ENCODE measurements around the gene TRIP12.
"Not testable (repeated sequence)": the region's sequence is repeated elsewhere in the genome, so short reads cannot be mapped to it uniquely, and the experiment has no call there.

TRIP12 gene

GRCh38 chr2:229900514-229900913, 21.3 kb downstream of the TRIP12 start:
- not testable (repeated sequence) for H3K36me3 Mint-ChIP-seq, H3K4me3 Mint-ChIP-seq, H3K27ac Mint-ChIP-seq, H3K27me3 Mint-ChIP-seq, H3K9me3 Mint-ChIP-seq
- peaks cover 77% of the 10 kb centered on the region for H3K4me1 Mint-ChIP-seq

- Mint-ChIP-seq H3K36me3 (peaks cover 10% of the 10 kb centered on the region), H3K4me1 (peaks cover 77% of the 10 kb centered on the region), H3K4me3 (no peak overlapping the region), H3K9me3 (no peaks in the 10 kb centered on the region), H3K27ac (no peak overlapping the region), H3K27me3 (no peaks in the 10 kb centered on the region)
Observed at GRCh38 chr2:229900012-229900411, 21.8 kb downstream of the TRIP12 start.

GRCh38 chr2:229899604-229900003, 22.2 kb downstream of the TRIP12 start:
- H3K4me3 Mint-ChIP-seq = no peak overlapping the region
- H3K9me3 Mint-ChIP-seq = no peaks in the 10 kb centered on the region
- peaks cover 10% of the 10 kb centered on the region for H3K36me3 Mint-ChIP-seq
- no peaks in the 10 kb centered on the region for H3K27me3 Mint-ChIP-seq
- peaks cover 80% of the 10 kb centered on the region for H3K4me1 Mint-ChIP-seq
- H3K27ac Mint-ChIP-seq = no peak overlapping the region

GRCh38 chr2:229896857-229897256, 25.0 kb downstream of the TRIP12 start:
- Mint-ChIP-seq H3K4me1 (peaks cover 85% of the 10 kb centered on the region), H3K27me3 (no peaks in the 10 kb centered on the region), H3K9me3 (no peaks in the 10 kb centered on the region), H3K4me3 (peak overlapping the region; percentile 23), H3K36me3 (peaks cover 9% of the 10 kb centered on the region), H3K27ac (peak overlapping the region; percentile 46)

- no peaks in the 10 kb centered on the region for H3K9me3 Mint-ChIP-seq
- H3K4me3 Mint-ChIP-seq = no peak overlapping the region
- peaks cover 74% of the 10 kb centered on the region for H3K4me1 Mint-ChIP-seq
- H3K36me3 Mint-ChIP-seq = peaks cover 16% of the 10 kb centered on the region
- H3K27me3 Mint-ChIP-seq = no peaks in the 10 kb centered on the region
- H3K27ac Mint-ChIP-seq = peak overlapping the region; percentile 76
Observed at GRCh38 chr2:229889023-229889422, 32.8 kb downstream of the TRIP12 start.

- Mint-ChIP-seq H3K4me3 (peak overlapping the region; percentile 11), H3K9me3 (no peaks in the 10 kb centered on the region), H3K27me3 (no peaks in the 10 kb centered on the region), H3K4me1 (peaks cover 73% of the 10 kb centered on the region), H3K36me3 (peaks cover 12% of the 10 kb centered on the region), H3K27ac (peak overlapping the region; percentile 12)
Observed at GRCh38 chr2:229888031-229888430, 33.8 kb downstream of the TRIP12 start.

- no peaks in the 10 kb centered on the region for H3K27me3 Mint-ChIP-seq
- H3K4me3 Mint-ChIP-seq = no peak overlapping the region
- no peak overlapping the region for H3K27ac Mint-ChIP-seq
- no peaks in the 10 kb centered on the region for H3K9me3 Mint-ChIP-seq
- peaks cover 74% of the 10 kb centered on the region for H3K4me1 Mint-ChIP-seq
- H3K36me3 Mint-ChIP-seq = peaks cover 12% of the 10 kb centered on the region
Observed at GRCh38 chr2:229887441-229887840, 34.4 kb downstream of the TRIP12 start.

GRCh38 chr2:229884775-229885699, 36.8 kb downstream of the TRIP12 start:
- Mint-ChIP-seq H3K27me3 (no peaks in the 10 kb centered on the region), H3K9me3 (no peaks in the 10 kb centered on the region), H3K4me1 (peaks cover 69% of the 10 kb centered on the region), H3K4me3 (no peak overlapping the region), H3K36me3 (peaks cover 8% of the 10 kb centered on the region), H3K27ac (no peak overlapping the region)

- H3K27ac Mint-ChIP-seq = no peak overlapping the region
Observed at GRCh38 chr2:229882583-229882982, 39.2 kb downstream of the TRIP12 start.

GRCh38 chr2:229880892-229881586, 40.8 kb downstream of the TRIP12 start:
- Mint-ChIP-seq H3K27me3 (no peaks in the 10 kb centered on the region), H3K4me3 (no peak overlapping the region), H3K4me1 (peaks cover 42% of the 10 kb centered on the region), H3K9me3 (no peaks in the 10 kb centered on the region), H3K36me3 (peaks cover 10% of the 10 kb centered on the region), H3K27ac (no peak overlapping the region)

More at GRCh38 chr2:229882583-229882982, 39.2 kb downstream of the TRIP12 start:
- Mint-ChIP-seq H3K4me1 (peaks cover 45% of the 10 kb centered on the region), H3K36me3 (peaks cover 12% of the 10 kb centered on the region), H3K27me3 (no peaks in the 10 kb centered on the region), H3K9me3 (no peaks in the 10 kb centered on the region), H3K4me3 (no peak overlapping the region)

- Mint-ChIP-seq H3K27me3 (no peaks in the 10 kb centered on the region), H3K27ac (no peak overlapping the region), H3K4me3 (no peak overlapping the region), H3K4me1 (peaks cover 43% of the 10 kb centered on the region), H3K9me3 (no peaks in the 10 kb centered on the region), H3K36me3 (peaks cover 20% of the 10 kb centered on the region)
Observed at GRCh38 chr2:229879191-229879950, 42.4 kb downstream of the TRIP12 start.

- Mint-ChIP-seq H3K27ac (no peak overlapping the region), H3K9me3 (no peaks in the 10 kb centered on the region), H3K27me3 (no peaks in the 10 kb centered on the region), H3K4me3 (no peak overlapping the region), H3K4me1 (peaks cover 45% of the 10 kb centered on the region), H3K36me3 (peaks cover 31% of the 10 kb centered on the region)
Observed at GRCh38 chr2:229875549-229875948, 46.3 kb downstream of the TRIP12 start.

GRCh38 chr2:229874647-229875046, 47.2 kb downstream of the TRIP12 start:
- Mint-ChIP-seq H3K27me3 (no peaks in the 10 kb centered on the region), H3K36me3 (peaks cover 39% of the 10 kb centered on the region), H3K27ac (peak overlapping the region; percentile 51), H3K4me1 (peaks cover 54% of the 10 kb centered on the region), H3K4me3 (peak overlapping the region; percentile 13), H3K9me3 (no peaks in the 10 kb centered on the region)

- H3K27ac Mint-ChIP-seq = peak overlapping the region; percentile 24
- no peaks in the 10 kb centered on the region for H3K9me3 Mint-ChIP-seq
- peaks cover 69% of the 10 kb centered on the region for H3K4me1 Mint-ChIP-seq
- H3K4me3 Mint-ChIP-seq = no peak overlapping the region
- H3K27me3 Mint-ChIP-seq = no peaks in the 10 kb centered on the region
- H3K36me3 Mint-ChIP-seq = peaks cover 38% of the 10 kb centered on the region
Observed at GRCh38 chr2:229873123-229873581, 48.7 kb downstream of the TRIP12 start.

GRCh38 chr2:229870903-229871656, 50.7 kb downstream of the TRIP12 start:
- Mint-ChIP-seq H3K9me3 (no peaks in the 10 kb centered on the region), H3K36me3 (peaks cover 35% of the 10 kb centered on the region), H3K27me3 (no peaks in the 10 kb centered on the region), H3K4me3 (no peak overlapping the region), H3K4me1 (peaks cover 78% of the 10 kb centered on the region), H3K27ac (no peak overlapping the region)
